Pancreas (tissue), 10 donors: ENCODE data around the gene SOHLH2. TPM values are rescaled to one million over a fixed set of nuclear protein-coding genes. Genes with fewer than 3 reads are reported as not detected.
A peak's percentile ranks its signal among the peaks of the same experiment; 100 is the strongest.

Experiments used
- ATAC-seq, 4 donors: fragments of 200-7000 bp; cut with Tn5 transposase; one replicate each; pipeline versions ENCODE4 v1.8.0 to v1.9.1; 2020; ENCODE audit warnings: mild to moderate bottlenecking in 4 of 4, moderate library complexity in 4 of 4
- DNase-seq, 6 donors: peaks; one replicate each; pipeline ENCODE4 v3.0.0-alpha.2; 2020
- FAIRE-seq: peaks from 2 replicates; lab custom pipeline; 2012; peaks lifted over from hg19 to GRCh38; lab: Jason Lieb, UNC
- H3K27ac ChIP-seq, 4 donors: fragments of 200-600 bp; sonication (generic); 1 replicate in 3 of 4; 2 replicates in 1 of 4; pipeline versions ENCODE4 v1.5.0 to v1.8.0; 2020
- H3K27me3 ChIP-seq, 4 donors: fragments of 200-600 bp; one replicate each; pipeline ENCODE4 v1.8.0; 2021
- H3K36me3 ChIP-seq, 3 donors: fragments of 200-600 bp; sonication (generic) in 1 of 3; one replicate each; pipeline versions ENCODE4 v1.5.0 to v1.8.0; 2020 to 2021
- H3K4me1 ChIP-seq, 3 donors: fragments of 200-600 bp; one replicate each; pipeline ENCODE4 v1.8.0; 2021
- H3K4me3 ChIP-seq, 4 donors: fragments of 200-600 bp; sonication (generic) in 2 of 4; one replicate each; pipeline versions ENCODE4 v1.5.0 to v1.8.0; 2020 to 2021
- H3K9me3 ChIP-seq, 4 donors: fragments of 200-600 bp; one replicate each; pipeline ENCODE4 v1.8.0; 2021
- CTCF ChIP-seq, 4 donors: fragments of 200-600 bp; sonication (generic) in 3 of 4; IDR thresholded peaks; one replicate each; pipeline versions ENCODE4 v1.5.0 to v1.8.0; 2021; ENCODE audit warnings: antibody characterized with exemption in 4 of 4
- WGBS, 2 donors: extraction: QIAGEN DNeasy Blood & Tissue Kit; methylation state at CpG; one replicate each; pipeline ENCODE4 v1.1.7; 2013; 5-methylcytosine and 5-hydroxymethylcytosine counted together
- intact Hi-C, 3 donors: fragments of 100-400 bp; cut with DNase I; formaldehyde crosslinking; loops; one replicate each; pipeline versions ENCODE4 v1.11.1 to v1.14.2; 2022
- polyA plus RNA-seq, 2 donors: library from polyadenylated mRNA; stranded (reverse); fragments of 200-250 nt; gene quantifications; one replicate each; pipeline ENCODE4 v1.2.3, GENCODE V29; 2013
- total RNA-seq, 6 donors: library from RNA; stranded (reverse); fragmentation: NEBNext Ultra II Directional in 4 of 6; extraction: Animal tissue kit (Norgen Biotek cat#: 25700) in 4 of 6; gene quantifications; one replicate each; pipeline versions ENCODE4 v1.2.1 to v1.2.4, GENCODE V29; 2021 to 2023
- donor health status: healthy with polysubstance abuse.
- donor health status: DM: no; HTN: no; CAD: no; lungs with moderate emphysema.
- donor health status: DM: no; HTN: no; CAD: no.
- donor health status: control.
- donor health status: control.
- donor health status: Bipolar disorder and iron deficiency.
- donor health status: DM: yes; HTN: yes; CAD: no.
- donor health status: DM: no; HTN: no; CAD: no.
- donor health status: DM: no; HTN: no; CAD: no.
- donor health status: DM: yes; HTN: yes; CAD: no.

Gene SOHLH2
- total and polyA plus RNA-seq, 8 donors: 0.05 to 0.12 (median 0.08) TPM; not detected in 5

- Histone ChIP-seq H3K9me3 (no peaks in the 10 kb centered on the region), H3K4me3 (no peak overlapping the region), H3K27me3 (no peaks in the 10 kb centered on the region), H3K36me3 (no peaks in the 10 kb centered on the region), H3K27ac (no peak overlapping the region), H3K4me1 (no peaks in the 10 kb centered on the region)
- intact Hi-C loops: no loop called here
- 79 to 82% methylated on average over 3 of the region's 3 CpGs for WGBS, 2 donors
- ATAC-seq: no peak
- DNase-seq: no peak
- no peak for FAIRE-seq
- no peak for TF ChIP-seq CTCF (IDR thresholded peaks at IDR 0.05)
These were observed 87.9 kb downstream of the SOHLH2 start for GRCh38 chr13:36126491-36126890.

GRCh38 chr13:36125841-36126240 is 88.5 kb downstream of the SOHLH2 start:
- FAIRE-seq (no peak), DNase-seq (no peak), ATAC-seq (no peak)
- Histone ChIP-seq H3K27ac (no peak overlapping the region), H3K9me3 (no peaks in the 10 kb centered on the region), H3K27me3 (no peaks in the 10 kb centered on the region), H3K4me3 (no peak overlapping the region), H3K36me3 (no peaks in the 10 kb centered on the region), H3K4me1 (no peaks in the 10 kb centered on the region)
- intact Hi-C loops: no loop called here
- 83 to 88% methylated on average over 28 of the region's 28 CpGs for WGBS, 2 donors
- TF ChIP-seq CTCF (IDR thresholded peaks at IDR 0.05): no peak

- Histone ChIP-seq H3K9me3 (no peaks in the 10 kb centered on the region), H3K27ac (no peak overlapping the region), H3K27me3 (no peaks in the 10 kb centered on the region), H3K36me3 (no peaks in the 10 kb centered on the region), H3K4me1 (no peaks in the 10 kb centered on the region), H3K4me3 (no peak overlapping the region)
- TF ChIP-seq CTCF (IDR thresholded peaks at IDR 0.05): no peak
- DNase-seq: peak in 3 of 6 donors; percentile 17 to 37 (median 30)
- intact Hi-C loops: no loop called here
- FAIRE-seq: no peak
- WGBS, 2 donors: 27 to 38% methylated on average over 6 of the region's 6 CpGs
- ATAC-seq: peak in 2 of 4 donors; percentile 53 to 76
These were observed 90.0 kb downstream of the SOHLH2 start for GRCh38 chr13:36124236-36124822.

Other genes with a start within 250 kb of the SOHLH2 start
- gene DCLK1, start 83.2 kb downstream of the SOHLH2 start, total RNA-seq: 10 to 100 TPM in 1 of 6 donors, 1 to 10 TPM in 2, under 1 TPM in 3; 0.67 to 10.1 (median 2.1) TPM
- gene DCLK1, start 83.2 kb downstream of the SOHLH2 start, polyA plus RNA-seq: 1 to 10 TPM in 1 of 2 donors, under 1 TPM in 1; 0.68 to 2.5 TPM
- gene CCDC169, start 83.3 kb upstream of the SOHLH2 start, total RNA-seq: under 1 TPM; 0.08 to 0.55 (median 0.29) TPM
- gene CCDC169, start 83.3 kb upstream of the SOHLH2 start, polyA plus RNA-seq: under 1 TPM; 0.11 to 0.14 TPM
- gene SPART, start 131.8 kb upstream of the SOHLH2 start, total RNA-seq: 10 to 100 TPM in 5 of 6 donors, 1 to 10 TPM in 1; 9.2 to 18.7 (median 12.0) TPM
- 10 to 100 TPM in 1 of 2 donors, 1 to 10 TPM in 1; 5.9 to 16.1 TPM for gene SPART, start 131.8 kb upstream of the SOHLH2 start, polyA plus RNA-seq
- gene CCNA1, start 217.9 kb upstream of the SOHLH2 start, total RNA-seq: under 1 TPM in 1 of 6 donors, not detected in 5; 0.12 TPM
- under 1 TPM in 1 of 2 donors, not detected in 1; 0.19 TPM for gene CCNA1, start 217.9 kb upstream of the SOHLH2 start, polyA plus RNA-seq